HG03342 (cell line): Measurements from ENCODE around the gene FNDC10.
"Not testable (repeated sequence)": the region's sequence is repeated elsewhere in the genome, so short reads cannot be mapped to it uniquely, and the experiment has no call there.

ENCODE experiments used
- ATAC-seq: cut with Tn5 transposase; IDR thresholded peaks from one replicate; pipeline ENCODE4 v1.9.1; 2021; ENCODE audit warnings: mild to moderate bottlenecking, moderate library complexity; ENCODE audit not compliant: unreplicated experiment

FNDC10 gene

GRCh38 chr1:1599030-1599934 lies 653 bp downstream of the FNDC10 start:
- no peak for ATAC-seq

GRCh38 chr1:1598720-1599029 lies 1.3 kb downstream of the FNDC10 start:
- ATAC-seq: no peak

DNA sequence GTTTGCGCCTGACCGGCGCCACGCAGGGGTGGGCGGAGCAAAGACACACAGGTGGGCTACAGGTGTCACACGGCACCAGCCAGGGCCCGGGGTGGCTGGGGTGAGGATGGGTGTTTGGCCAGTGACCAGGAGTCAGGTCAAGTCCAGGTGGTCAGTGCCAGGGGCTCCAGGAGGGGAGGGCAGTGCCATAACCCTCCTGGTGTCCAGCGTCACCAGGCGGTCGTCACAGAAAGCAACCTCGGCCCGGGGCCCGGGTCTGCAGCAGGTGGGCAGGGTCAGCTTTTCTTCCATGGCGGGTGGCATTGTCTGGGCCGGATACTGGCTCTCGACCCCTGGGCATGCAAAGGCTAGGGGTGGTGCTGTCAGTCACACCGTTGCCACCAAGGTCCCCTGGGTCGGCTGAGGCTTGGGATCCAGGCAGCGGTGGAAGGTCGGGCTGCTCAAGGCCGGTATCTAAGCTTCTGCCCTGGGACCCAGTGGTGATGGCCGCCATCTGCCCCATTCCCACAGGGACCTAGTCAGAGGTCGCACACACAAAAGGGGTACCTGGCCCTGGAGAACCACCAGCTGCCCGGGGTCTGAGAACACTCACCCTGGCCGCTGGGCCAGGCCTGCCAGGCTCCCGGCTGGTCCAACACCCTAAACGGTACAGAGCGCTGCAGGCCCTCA lies 1.8 kb downstream of the FNDC10 start:
- no peak for ATAC-seq

GRCh38 chr1:1597275-1597930 lies 2.5 kb downstream of the FNDC10 start:
- no peak for ATAC-seq

DNA sequence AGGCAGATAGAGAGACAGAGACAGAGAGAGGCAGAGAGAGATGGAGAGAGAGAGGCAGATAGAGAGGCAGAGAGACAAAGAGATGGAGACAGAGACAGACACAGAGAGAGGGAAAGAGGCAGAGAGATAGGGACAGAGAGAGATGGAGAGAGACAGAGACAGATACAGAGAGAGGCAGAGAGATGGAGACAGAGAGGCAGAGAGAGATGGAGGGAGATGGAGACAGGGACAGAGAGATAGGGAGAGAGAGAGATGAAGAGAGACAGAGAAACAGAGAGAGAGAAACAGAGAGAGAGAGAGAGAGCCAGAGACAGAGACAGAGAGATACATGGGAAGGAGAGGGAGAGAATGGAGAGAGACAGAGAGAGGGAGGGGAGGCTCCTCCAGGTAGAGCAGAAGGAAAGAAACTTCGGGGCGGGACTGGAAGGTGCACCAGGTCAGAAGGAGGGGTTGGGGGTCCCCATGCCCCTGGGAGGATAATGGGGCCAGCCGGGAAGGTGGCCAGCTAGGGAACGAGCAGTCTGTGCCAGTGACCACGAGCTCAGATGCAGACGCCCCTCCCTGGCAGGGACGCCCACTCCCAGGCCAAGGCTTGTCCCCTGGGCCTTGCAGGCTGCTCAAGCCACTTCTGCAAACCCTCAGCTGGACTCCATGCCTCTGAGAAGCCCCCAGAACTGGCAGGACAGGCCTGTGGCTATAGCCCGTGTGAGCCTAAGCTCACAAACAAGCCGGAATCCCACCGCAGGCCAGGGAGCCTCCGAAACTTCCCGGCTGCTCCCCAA lies 3.3 kb downstream of the FNDC10 start:
- no peak for ATAC-seq

GRCh38 chr1:1595341-1595740 lies 4.6 kb downstream of the FNDC10 start:
- not testable (repeated sequence) for ATAC-seq

DNA sequence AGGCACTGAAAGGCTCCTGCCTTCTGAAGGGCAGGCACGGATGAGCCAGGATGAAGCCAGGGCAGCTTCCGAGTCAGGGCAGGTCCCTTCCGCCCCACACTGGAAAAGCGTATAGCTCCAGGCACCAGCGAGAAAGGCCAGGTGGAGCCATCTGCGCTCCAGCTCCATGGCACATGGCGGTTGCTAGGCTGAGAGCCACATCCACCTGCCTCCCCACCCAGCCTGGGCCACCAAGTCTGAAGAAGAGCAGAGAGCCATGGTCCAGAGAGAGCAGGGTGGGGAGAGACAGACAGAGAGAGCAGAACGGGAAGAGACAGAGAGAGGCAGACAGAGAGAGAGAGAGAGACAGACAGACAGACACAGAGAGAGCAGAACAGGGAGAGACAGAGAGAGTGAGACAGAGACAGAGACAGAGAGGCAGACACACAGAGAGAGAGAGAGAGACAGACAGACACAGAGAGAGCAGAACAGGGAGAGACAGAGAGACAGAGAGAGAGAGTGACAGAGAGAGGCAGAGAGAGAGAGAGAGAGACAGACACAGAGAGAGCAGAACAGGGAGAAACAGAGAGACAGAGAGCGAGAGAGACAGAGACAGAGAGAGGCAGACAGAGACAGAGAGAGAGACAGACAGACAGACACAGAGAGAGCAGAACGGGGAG lies 5.2 kb downstream of the FNDC10 start:
- no peak for ATAC-seq

DNA sequence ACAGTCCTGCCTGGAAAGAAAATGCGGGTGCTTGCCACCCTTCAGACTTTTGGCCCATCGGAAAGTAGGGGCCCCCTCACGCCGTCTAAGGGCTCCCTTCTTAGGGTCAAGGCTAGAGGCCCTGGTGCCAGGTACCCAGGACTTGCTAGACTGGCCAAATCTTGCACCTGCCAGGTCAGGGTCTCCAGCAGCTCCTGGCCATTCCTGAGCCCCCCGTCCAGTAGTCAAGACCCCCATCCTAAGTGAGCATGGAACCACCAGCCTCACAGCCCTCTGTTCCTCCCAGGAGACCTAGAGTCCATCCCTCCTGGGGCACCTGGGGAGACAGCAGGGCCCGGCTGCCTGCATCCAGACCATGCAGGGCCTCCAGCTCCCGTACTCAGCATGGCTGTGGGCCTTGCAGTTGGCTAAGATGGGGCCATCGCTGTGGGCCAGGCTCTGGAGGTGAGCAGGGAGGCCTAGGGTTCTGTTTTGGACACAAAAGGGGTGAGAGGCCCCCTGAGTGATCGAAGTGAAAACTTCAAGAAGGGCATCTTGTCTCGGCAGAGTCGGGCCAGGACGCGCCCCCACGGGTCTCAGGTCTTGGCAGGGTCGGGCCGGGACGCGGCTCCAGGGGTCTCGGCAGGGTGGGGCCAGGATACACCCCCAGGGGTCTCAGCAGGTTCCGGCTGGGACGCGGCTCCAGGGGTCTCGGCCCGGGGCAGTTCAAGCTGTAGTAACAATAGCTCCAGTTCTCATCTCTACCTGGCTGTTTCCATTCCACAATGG lies 5.9 kb downstream of the FNDC10 start:
- no peak for ATAC-seq

DNA sequence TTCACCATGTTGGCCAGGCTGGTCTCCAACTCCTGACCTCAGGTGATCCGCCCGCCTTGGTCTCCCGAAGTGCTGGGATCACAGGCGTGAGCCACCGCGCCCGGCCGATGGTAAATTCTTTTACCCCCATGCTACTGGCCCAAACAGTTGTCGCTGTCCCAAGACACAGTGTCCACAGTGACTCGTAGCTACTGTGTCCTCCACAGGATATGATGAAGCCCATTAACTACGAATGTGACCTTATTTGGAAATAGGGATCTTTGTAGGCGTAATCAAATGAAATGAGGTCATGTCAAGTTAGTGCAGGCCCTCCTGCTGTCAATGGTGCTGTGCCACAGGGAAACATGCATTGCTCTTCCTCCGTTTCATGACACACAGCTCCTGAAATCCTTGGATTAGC lies 8.5 kb downstream of the FNDC10 start:
- no peak for ATAC-seq

- no peak for ATAC-seq
Measured at GRCh38 chr1:1583347-1584010, 16.5 kb downstream of the FNDC10 start.

- ATAC-seq: no peak
Measured at GRCh38 chr1:1582585-1583346, 17.2 kb downstream of the FNDC10 start.

DNA sequence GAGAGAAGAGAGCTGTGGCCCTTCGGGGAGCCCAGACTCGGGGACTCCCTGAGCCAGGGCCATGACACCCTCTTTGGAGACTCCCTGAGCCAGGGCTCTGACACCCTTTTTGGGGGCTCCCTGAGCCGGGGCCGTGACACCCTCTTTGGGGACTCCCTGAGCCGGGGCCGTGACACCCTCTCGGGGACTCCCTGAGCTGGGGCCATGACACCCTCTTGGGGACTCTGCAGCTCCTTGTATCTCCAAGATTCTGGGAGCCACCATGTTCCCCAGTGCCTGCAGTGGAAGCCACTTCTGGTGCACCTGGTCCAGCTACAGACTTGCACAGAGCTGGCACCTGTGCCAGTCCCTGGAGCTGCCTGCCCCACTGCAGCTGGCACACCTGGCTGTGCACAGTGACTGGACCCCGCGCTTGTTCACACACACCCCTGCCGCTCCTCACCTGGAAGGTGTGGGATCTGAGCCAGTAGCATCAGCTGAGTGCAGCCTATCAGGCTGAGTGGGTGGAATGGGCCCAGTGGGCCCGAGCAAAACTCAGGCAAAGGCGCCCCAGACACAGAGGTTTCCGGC lies 21.5 kb downstream of the FNDC10 start:
- ATAC-seq: no peak

GRCh38 chr1:1577367-1578011 lies 22.4 kb downstream of the FNDC10 start:
- ATAC-seq: no peak

GRCh38 chr1:1574721-1575537 lies 25.0 kb downstream of the FNDC10 start, which contains the start of gene SSU72:
Gene SSU72 (minus strand): TSS chr1:1574863. CDS start chr1:1574557, 306 bp downstream.
- ATAC-seq: peak; percentile 71

GRCh38 chr1:1573843-1574720 lies 25.9 kb downstream of the FNDC10 start:
- ATAC-seq: peak; percentile 71

DNA sequence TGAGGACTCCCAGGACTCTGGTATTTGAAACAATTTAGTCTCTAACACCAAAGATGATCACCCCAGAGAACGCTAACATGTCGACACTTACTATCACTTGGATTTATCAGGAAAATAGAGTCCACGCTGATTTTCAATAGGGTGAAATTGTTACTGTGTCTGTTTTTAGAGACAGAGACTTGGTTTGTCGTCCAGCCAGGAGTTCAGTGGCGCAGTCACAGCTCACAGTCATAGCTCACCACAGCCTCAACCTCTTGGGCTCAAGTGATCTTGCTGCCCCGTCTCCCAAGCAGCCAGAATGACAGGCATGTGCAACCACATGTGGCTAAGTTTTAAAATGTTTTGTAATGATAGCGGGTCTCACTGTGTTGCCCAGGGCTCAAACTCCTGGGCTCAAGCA lies 30.6 kb downstream of the FNDC10 start:
- ATAC-seq: no peak
